A375 (cell line): ENCODE data around the gene MS4A6A. TPM values are rescaled to one million over a fixed set of nuclear protein-coding genes. Genes with fewer than 3 reads are reported as not detected.

ENCODE experiments used
- small RNA-seq: library from RNA; depleted of rRNA; stranded (forward); fragments of <200 nt; gene quantifications from one replicate; pipeline ENCODE3, GENCODE V24; 2014
- total RNA-seq: library from RNA; depleted of rRNA; stranded (reverse); fragments of >200 nt; shearing (Covaris generic); gene quantifications from 2 replicates; pipeline ENCODE4 v1.2.3, GENCODE V29; 2014; rRNA removed

The MS4A6A gene
- not detected in 2 replicates for total RNA-seq

GRCh38 chr11:60182541-60183330 is at the start of gene MS4A6A:
Gene MS4A6A, minus strand, starts transcription at chr11:60183083. Its CDS starts 1,356 bp downstream, at chr11:60181727.

Small RNA genes lying within 50 kb of the gene (small RNA-seq; reads per million reads assigned to genes)
- not detected for gene MIR6503

Other genes starting within 250 kb of the MS4A6A start
- gene OOSP1, start 244.7 kb downstream of the MS4A6A start, total RNA-seq: not detected in 2 replicates
- gene OOSP4A, start 219.1 kb downstream of the MS4A6A start, total RNA-seq: not detected in 2 replicates
- not detected in 2 replicates for gene OOSP4B, start 165.9 kb downstream of the MS4A6A start, total RNA-seq
- not detected in 2 replicates for gene OOSP2, start 142.7 kb downstream of the MS4A6A start, total RNA-seq
- gene MS4A3, start 126.4 kb downstream of the MS4A6A start, total RNA-seq: not detected in 2 replicates
- gene MS4A2, start 94.4 kb downstream of the MS4A6A start, total RNA-seq: not detected in 2 replicates
- not detected in 2 replicates for gene MS4A4E, start 60.1 kb upstream of the MS4A6A start, total RNA-seq
- gene MS4A4A, start 97.6 kb upstream of the MS4A6A start, total RNA-seq: not detected in 2 replicates
- gene MS4A6E, start 144.2 kb upstream of the MS4A6A start, total RNA-seq: not detected in 2 replicates
- gene MS4A7, start 195.4 kb upstream of the MS4A6A start, total RNA-seq: not detected in 2 replicates
- not detected in 2 replicates for gene MS4A14, start 213.4 kb upstream of the MS4A6A start, total RNA-seq
- gene MS4A5, start 246.5 kb upstream of the MS4A6A start, total RNA-seq: not detected in 2 replicates